ENCODE data around the gene ALG9. TPM values are rescaled to one million over a fixed set of nuclear protein-coding genes. Genes with fewer than 3 reads are reported as not detected.

ALG9 gene
- total and polyA plus RNA-seq, 9 donors, result 12.0 to 43.5 (median 29.3) TPM

- intact Hi-C loops (cut with DNase I), result loop anchor here in 2 of 4 donors (2.0 to 10.0 kb wide), 2 partner anchors 132 to 134 kb away; partner anchors contain the start of gene SIK2 (in 2 of the 2)
- peak in 2 of 5 donors; percentile 43 to 45 for DNase-seq
- Histone ChIP-seq H3K4me3 (no peak overlapping the region), H3K27me3 (no peaks in the 10 kb centered on the region), H3K36me3 (no peaks in the 10 kb centered on the region), H3K9me3 (no peaks in the 10 kb centered on the region), H3K4me1 (ENCODE audit: insufficient read depth) (peaks cover 51% of the 10 kb centered on the region), H3K27ac (peak overlapping the region; percentile 90 to 98)
- TF ChIP-seq EP300 (IDR thresholded peaks at IDR 0.05), result no peak
- TF ChIP-seq POLR2A (IDR thresholded peaks at IDR 0.05), result no peak
- no peak for TF ChIP-seq CTCF (IDR thresholded peaks at IDR 0.05)
- WGBS, 3 donors, result 62 to 66% (median 65%) methylated on average over 15 of the region's 15 CpGs
Measured at GRCh38 chr11:111736621-111737443, 134.5 kb downstream of the ALG9 start.

Small RNA genes lying within 50 kb of the gene (small RNA-seq; reads per million reads assigned to genes)
- not detected for gene GNG5P3
- gene RPL37AP8, result not detected

Other genes with a start within 250 kb of the ALG9 start
- gene PPP2R1B, start 105.2 kb downstream of the ALG9 start, total RNA-seq, result 10 to 100 TPM; 17.3 to 36.4 (median 25.9) TPM
- gene PPP2R1B, start 105.2 kb downstream of the ALG9 start, polyA plus RNA-seq, result 10 to 100 TPM in 1 of 2 donors, 1 to 10 TPM in 1; 9.8 to 20.4 TPM
- 1 to 10 TPM; 1.3 to 2.9 (median 1.8) TPM for gene FDXACB1, start 7.6 kb upstream of the ALG9 start, total RNA-seq
- gene FDXACB1, start 7.6 kb upstream of the ALG9 start, polyA plus RNA-seq, result 1 to 10 TPM; 1.4 to 2.8 TPM
- gene CFAP68, start 8.0 kb upstream of the ALG9 start, total RNA-seq, result 10 to 100 TPM; 11.6 to 40.9 (median 21.4) TPM
- 10 to 100 TPM; 28.6 to 70.1 TPM for gene CFAP68, start 8.0 kb upstream of the ALG9 start, polyA plus RNA-seq
- gene CRYAB, start 40.2 kb upstream of the ALG9 start, total RNA-seq, result 100 to 1,000 TPM in 1 of 7 donors, 10 to 100 TPM in 6; 22.7 to 121 (median 72.5) TPM
- gene CRYAB, start 40.2 kb upstream of the ALG9 start, polyA plus RNA-seq, result 100 to 1,000 TPM in 1 of 2 donors, 10 to 100 TPM in 1; 69.2 to 301 TPM
- 10 to 100 TPM in 1 of 7 donors, 1 to 10 TPM in 4, under 1 TPM in 1, not detected in 1; 0.34 to 10.3 (median 7.6) TPM for gene HSPB2, start 41.2 kb upstream of the ALG9 start, total RNA-seq
- gene HSPB2, start 41.2 kb upstream of the ALG9 start, polyA plus RNA-seq, result 10 to 100 TPM in 1 of 2 donors, 1 to 10 TPM in 1; 5.0 to 11.8 TPM
- 1 to 10 TPM in 6 of 7 donors, not detected in 1; 1.3 to 5.9 (median 1.9) TPM for gene C11orf52, start 47.3 kb upstream of the ALG9 start, total RNA-seq
- 1 to 10 TPM; 2.4 to 3.7 TPM for gene C11orf52, start 47.3 kb upstream of the ALG9 start, polyA plus RNA-seq
- 10 to 100 TPM; 17.0 to 25.4 (median 23.7) TPM for gene DIXDC1, start 65.8 kb upstream of the ALG9 start, total RNA-seq
- gene DIXDC1, start 65.8 kb upstream of the ALG9 start, polyA plus RNA-seq, result 10 to 100 TPM; 10.3 to 37.9 TPM
- 10 to 100 TPM; 10.8 to 26.4 (median 19.9) TPM for gene DLAT, start 153.8 kb upstream of the ALG9 start, total RNA-seq
- gene DLAT, start 153.8 kb upstream of the ALG9 start, polyA plus RNA-seq, result 10 to 100 TPM; 11.1 to 27.8 TPM
- gene PIH1D2, start 202.4 kb upstream of the ALG9 start, total RNA-seq, result 1 to 10 TPM in 6 of 7 donors, under 1 TPM in 1; 0.83 to 8.6 (median 2.4) TPM
- 1 to 10 TPM in 1 of 2 donors, under 1 TPM in 1; 0.94 to 2.3 TPM for gene PIH1D2, start 202.4 kb upstream of the ALG9 start, polyA plus RNA-seq
- 10 to 100 TPM; 11.4 to 23.1 (median 17.2) TPM for gene NKAPD1, start 202.7 kb upstream of the ALG9 start, total RNA-seq
- 10 to 100 TPM; 18.8 to 48.2 TPM for gene NKAPD1, start 202.7 kb upstream of the ALG9 start, polyA plus RNA-seq
- 10 to 100 TPM; 21.8 to 45.7 (median 31.4) TPM for gene TIMM8B, start 215.2 kb upstream of the ALG9 start, total RNA-seq
- 10 to 100 TPM; 53.3 to 71.1 TPM for gene TIMM8B, start 215.2 kb upstream of the ALG9 start, polyA plus RNA-seq
- 10 to 100 TPM; 64.9 to 85.9 (median 83.2) TPM for gene SDHD, start 215.3 kb upstream of the ALG9 start, total RNA-seq
- 10 to 100 TPM; 85.1 to 98.4 TPM for gene SDHD, start 215.3 kb upstream of the ALG9 start, polyA plus RNA-seq

Measured in ovary (tissue), 9 donors.